Omental fat pad (tissue), 4 donors: ENCODE data around the gene ASCC3. TPM values are rescaled to one million over a fixed set of nuclear protein-coding genes. Genes with fewer than 3 reads are reported as not detected.

Source experiments
- ATAC-seq: fragments of 150-250 bp; one replicate; pipeline ENCODE4 v1.9.1; 2016; ENCODE audit warnings: mild to moderate bottlenecking, moderate library complexity; ENCODE audit not compliant: low FRiP score
- DNase-seq: peaks from one replicate; pipeline ENCODE4 v3.0.0-alpha.2; 2019; ENCODE audit warnings: low spot score
- CTCF ChIP-seq, 3 donors: fragments of 450-650 bp; IDR thresholded peaks; one replicate each; pipeline ENCODE4 v1.5.1; 2016 to 2017; ENCODE audit warnings: antibody characterized with exemption in 3 of 3, mild to moderate bottlenecking in 3 of 3, moderate library complexity in 2 of 3
- total RNA-seq, 4 donors: library from RNA; depleted of rRNA; stranded (reverse); fragments of >200 nt; gene quantifications; one replicate each; pipeline ENCODE4 v1.1.0, GENCODE V29; 2016

The ASCC3 gene
- total RNA-seq, 4 donors from 2014 or later: 20.1 to 44.8 (median 25.9) TPM

GRCh38 chr6:100514660-100515059 is 366.5 kb downstream of the ASCC3 start:
- DNase-seq: no peak
- TF ChIP-seq CTCF (IDR thresholded peaks at IDR 0.05): no peak
- no peak for ATAC-seq

- no peak for TF ChIP-seq CTCF (IDR thresholded peaks at IDR 0.05)
- ATAC-seq (no peak), DNase-seq (no peak)
These were observed 368.8 kb downstream of the ASCC3 start for GRCh38 chr6:100512203-100512862.

GRCh38 chr6:100509101-100509500 is 372.0 kb downstream of the ASCC3 start:
- DNase-seq (no peak), ATAC-seq (no peak)
- TF ChIP-seq CTCF (IDR thresholded peaks at IDR 0.05): no peak

- TF ChIP-seq CTCF (IDR thresholded peaks at IDR 0.05): no peak
- no peak for ATAC-seq
- no peak for DNase-seq
These were observed 374.5 kb downstream of the ASCC3 start for GRCh38 chr6:100506651-100507050.

GRCh38 chr6:100504786-100505737 is 376.1 kb downstream of the ASCC3 start:
- DNase-seq (no peak), ATAC-seq (no peak)
- TF ChIP-seq CTCF (IDR thresholded peaks at IDR 0.05): no peak

GRCh38 chr6:100503043-100503705 is 378.0 kb downstream of the ASCC3 start:
- ATAC-seq (no peak), DNase-seq (no peak)
- no peak for TF ChIP-seq CTCF (IDR thresholded peaks at IDR 0.05)
